ENCODE data around the gene HP1BP3.

The HP1BP3 gene

DNA sequence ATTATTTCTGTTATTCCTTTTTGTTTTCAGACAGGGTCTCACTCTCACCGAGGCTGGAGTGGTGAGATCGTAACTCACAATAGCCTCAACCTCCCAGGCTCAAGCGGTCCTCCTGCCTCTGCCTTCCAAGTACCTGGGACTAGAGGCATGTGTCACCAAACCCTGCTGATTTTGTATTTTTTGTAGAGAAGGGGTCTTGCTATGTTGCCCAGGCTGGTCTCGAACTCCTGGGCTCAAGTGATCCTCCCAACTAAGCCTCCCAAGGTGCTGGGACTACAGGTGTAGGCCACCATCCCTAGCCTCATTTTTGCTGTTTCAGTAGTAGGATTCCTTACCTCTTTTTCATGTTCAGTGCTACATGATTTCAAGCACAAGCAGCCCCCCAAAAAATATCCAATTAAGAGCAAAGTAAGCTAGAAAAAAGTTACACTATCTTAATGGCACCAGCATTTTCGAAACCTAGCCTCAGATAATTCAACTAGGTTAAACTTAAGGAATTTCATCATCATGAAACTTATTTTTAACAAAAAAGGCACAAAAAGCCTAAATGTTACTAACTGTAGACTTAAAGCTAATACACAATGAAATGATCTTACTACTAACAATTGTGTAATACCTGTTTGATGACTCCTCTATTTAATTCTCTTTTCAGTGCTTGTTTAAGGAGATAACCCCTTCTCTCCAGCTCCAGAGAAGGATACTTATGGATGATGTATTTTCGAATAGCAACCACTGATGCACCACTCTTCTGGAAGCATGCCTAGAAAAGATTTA lies 16.6 kb downstream of the HP1BP3 start:
- no peak for DNase-seq (ENCODE audit: low spot score)
- FAIRE-seq, result no peak

DNA sequence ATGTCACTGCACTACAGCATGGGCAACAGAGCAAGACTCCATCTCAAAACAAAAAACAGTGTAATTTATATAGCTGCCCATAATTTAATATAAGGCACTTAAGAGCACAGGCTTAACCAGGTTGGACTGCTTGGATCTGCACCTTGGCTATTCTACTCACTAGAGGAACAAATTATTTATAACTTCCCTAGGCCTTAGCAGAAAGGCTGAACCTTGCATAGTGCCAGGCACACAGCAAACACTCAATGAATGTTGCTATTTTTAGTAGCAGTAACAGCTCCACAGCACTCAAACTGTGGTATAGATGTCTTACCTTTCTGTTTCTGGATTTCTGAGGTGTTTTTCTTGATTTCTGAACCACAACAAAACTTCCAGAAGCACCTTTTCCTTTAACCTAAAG lies 19.8 kb downstream of the HP1BP3 start:
- DNase-seq (ENCODE audit: low spot score), result no peak
- no peak for FAIRE-seq

DNA sequence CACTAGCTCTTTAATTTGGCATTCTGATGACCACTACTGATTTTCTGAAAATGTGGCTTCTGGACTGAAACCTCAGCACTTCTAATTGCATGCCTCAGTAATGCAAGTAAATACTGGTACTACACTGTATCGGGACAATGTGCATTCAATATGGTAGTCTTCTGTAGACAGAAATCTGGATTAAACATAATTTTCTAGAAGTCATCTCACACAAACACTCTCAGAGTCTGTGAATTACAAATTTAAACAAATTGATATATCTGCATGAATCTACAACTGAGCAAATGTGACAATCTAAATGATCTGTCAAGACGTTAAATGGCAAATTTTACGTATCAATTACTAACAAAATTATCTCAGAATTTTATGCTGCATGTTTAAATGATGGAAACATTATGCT lies 23.7 kb downstream of the HP1BP3 start:
- FAIRE-seq (no peak), DNase-seq (ENCODE audit: low spot score) (no peak)

DNA sequence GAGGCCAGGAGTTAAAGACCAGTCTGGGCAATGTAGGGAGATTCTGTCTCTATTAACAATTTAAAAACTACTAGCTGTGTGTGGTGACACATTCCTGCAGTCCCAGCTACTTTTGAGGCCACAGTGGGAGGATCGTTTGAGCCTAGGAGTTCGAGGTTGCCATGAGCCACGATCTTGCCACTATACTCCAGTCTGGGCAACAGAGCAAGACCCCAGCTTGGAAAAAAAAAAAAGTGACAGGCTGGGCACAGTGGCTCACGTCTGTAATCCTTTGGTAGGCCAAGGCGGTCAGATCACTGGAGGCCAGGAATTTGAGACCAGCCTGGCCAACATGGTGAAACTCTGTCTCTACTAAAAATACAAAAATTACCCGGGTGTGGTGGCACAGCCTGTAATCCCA lies 26.8 kb downstream of the HP1BP3 start:
- FAIRE-seq, result no peak

DNA sequence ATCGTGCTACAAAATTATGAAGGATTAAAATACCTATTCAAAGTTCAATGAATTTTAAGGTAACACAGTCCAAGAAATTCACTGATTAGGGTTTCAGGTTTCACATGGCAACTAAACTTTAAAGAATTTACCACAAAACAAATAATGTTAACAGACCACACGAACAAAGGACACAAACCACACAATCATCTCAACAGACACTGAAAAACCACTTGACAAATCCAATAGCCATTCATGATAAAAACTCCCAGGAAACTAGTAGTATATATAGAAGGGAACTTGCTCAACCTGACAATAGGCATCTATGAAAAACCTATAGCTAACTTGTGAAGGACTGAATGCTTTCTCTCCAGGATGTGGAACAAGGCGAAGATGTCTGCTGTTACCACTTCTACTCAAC lies 33.5 kb downstream of the HP1BP3 start:
- no peak for FAIRE-seq
- DNase-seq (ENCODE audit: low spot score), result no peak

More for the DNA sequence above, 26.8 kb downstream of the HP1BP3 start:
- no peak for DNase-seq (ENCODE audit: low spot score)

DNA sequence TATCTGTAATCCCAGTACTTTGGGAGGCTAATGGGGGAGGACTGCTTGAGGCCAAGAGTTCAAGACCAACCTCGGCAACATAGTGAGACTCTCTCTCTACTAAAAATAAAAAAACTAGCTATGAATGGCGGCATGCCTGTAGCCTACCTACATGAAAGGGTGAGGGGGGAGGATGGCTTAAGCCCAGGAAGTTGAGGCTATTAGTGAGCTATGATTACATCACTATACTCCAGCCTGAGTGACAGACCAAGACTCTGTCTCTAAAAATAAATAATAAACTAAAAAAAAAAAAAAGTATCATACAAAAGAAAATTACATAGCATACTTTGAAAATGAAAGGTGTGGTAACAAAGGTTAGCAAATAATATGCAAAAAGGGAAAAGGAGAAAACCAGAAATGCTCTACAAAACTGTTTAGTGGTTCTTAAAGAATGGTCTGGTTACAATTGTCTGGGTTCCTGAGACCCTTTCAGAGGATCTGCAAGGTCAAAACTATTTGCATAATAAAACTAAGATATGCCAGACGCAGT lies 35.6 kb downstream of the HP1BP3 start:
- no peak for DNase-seq (ENCODE audit: low spot score)
- FAIRE-seq, result no peak

DNA sequence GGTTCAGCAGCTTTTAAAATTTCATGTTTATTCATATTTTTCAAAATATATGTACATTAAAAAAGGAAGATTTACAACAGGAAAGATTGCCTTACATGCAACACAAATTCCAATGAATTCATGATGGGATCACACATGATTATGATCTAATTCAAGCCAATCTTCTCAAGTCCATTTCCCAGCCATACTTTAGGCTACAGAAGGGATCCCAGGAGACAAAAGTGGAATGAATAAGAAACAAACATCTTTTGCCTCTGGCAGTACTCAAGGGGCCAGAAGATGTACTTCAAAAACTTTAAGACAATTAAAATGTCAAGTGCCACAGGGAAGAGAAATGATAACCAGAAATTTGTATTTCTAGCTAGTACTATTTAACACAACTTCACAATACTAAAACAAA lies 44.4 kb downstream of the HP1BP3 start:
- no peak for FAIRE-seq
- DNase-seq (ENCODE audit: low spot score), result no peak

DNA sequence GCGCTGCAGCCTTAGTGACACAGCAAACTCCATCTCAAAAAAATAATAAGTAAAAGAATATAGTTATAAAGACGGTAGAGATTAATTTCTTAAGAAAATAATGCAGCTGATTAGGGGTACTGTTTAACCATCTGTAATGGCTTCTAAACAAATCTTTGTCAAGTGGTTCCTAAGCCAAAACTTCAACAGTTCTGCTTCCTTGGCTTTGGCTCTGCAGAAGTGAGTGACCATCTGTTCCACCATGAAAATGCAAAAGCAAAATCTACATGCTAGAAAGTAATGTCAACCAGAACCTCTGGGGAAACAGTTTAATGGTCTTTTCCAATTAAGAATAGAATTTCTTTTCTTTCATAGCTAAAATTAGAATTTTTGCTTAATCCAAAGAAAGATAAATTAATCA lies 46.3 kb downstream of the HP1BP3 start:
- DNase-seq (ENCODE audit: low spot score) (no peak), FAIRE-seq (no peak)

DNA sequence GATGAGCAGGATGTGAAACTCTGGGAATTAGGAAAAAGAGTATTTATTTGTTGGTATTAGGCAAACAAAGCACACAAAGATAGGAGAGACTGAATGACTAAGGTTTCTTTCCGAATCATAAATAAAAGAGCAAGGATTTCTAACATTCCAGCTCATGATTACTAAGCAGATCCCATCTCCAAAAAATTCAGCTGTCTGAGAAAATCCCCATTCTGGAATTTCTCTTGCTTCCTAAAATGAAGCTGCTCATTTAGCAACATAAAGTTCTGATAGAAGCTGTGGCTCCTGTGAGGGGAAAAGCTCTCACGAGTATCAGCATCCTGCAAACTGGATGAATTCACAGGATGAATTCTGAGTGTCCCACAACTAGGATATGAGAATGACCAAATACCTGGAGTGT lies 47.9 kb downstream of the HP1BP3 start:
- DNase-seq (ENCODE audit: low spot score) (no peak), FAIRE-seq (no peak)

DNA sequence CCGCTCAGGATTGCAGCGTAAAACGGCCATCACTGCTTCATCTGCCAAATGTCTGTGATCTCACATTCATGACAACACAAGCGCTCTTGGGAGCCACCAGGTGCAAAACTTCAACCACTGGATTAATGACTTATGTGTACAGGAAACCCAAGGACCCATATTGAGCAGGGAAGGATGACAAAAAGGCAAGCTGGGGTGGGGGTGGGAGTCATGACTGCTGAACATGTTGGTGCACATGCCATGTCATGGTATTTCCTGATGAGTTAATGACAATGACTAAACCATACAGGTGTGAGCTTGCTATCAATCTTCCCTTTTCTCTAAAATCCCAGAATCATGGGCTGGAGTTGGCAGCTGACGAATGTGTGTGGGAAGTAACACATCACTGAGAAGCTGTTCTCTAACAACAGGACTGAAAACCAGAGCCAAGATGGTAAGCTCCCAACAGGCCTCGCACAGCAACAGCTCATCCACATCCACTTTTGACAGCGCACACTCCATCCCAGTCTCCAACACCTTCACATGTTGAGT lies 51.5 kb downstream of the HP1BP3 start:
- FAIRE-seq, result no peak
- DNase-seq (ENCODE audit: low spot score), result no peak

DNA sequence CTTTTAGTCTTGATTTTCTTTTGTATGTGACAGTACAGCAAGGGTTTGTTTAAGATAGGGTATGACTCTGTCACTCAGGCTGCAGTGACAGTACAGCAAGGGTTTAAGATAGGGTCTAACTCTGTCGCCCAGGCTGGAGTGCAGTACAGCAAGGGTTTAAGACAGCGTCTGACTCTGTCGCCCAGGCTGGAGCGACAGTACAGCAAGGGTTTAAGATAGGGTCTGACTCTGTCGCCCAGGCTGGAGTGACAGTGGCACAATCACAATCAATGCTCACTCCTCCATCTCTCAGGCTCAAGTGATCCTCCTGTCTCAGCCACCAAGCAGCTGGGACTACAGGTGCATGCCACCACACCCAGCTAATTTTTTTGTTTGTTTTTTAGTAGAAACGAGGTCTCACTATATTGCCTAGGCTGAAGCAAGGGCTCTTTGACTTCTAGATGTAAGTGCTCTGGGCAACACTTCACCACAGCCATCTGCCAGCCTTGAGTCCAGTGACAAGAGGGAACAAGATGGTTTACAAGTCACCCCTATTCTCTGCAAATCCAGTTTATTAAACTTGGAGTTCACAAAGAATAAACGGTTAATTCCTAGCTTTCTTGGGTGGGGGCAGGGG lies 53.6 kb downstream of the HP1BP3 start:
- no peak for FAIRE-seq
- no peak for DNase-seq (ENCODE audit: low spot score)

DNA sequence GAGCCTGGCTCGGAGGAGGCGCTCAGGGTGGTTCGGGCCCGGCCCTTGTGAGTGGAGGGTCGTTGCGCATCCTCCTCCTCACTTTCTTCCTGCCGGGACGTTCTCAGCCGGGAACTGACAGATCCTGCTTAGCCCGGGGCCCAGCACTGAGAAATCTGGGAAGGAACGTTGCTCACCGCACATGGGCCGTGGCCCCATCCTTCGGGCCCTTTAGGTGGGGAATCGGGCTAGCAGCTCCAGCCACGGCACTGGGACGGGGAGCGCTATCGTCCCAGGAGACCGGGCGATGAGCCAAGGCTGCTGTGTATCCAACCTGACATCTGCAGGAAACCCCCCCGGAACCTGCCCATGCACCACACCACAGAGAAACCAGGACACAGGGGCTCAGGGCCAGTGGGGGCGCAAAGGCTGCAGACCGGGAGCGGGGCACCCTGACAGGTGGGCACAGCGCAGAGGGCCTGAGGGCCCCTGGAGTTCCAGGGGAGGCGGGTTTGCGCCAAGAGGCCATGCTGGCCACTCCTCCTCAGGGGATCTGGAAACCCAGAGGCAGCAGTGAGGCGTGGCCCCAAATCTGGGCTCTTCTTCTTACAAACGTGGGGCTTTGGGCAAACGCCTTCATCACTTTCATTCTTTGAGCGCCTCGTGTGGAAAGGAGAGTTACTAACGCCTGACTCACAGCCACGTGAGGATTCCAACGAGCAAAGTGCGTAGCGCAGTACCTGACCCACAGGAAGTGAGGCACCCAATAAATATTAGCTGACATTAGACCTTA lies 54.3 kb downstream of the HP1BP3 start, which contains the start of gene SH2D5:
Gene SH2D5, minus strand, starts transcription at position 116 of the 772 bp plus-strand sequence. CDS start 4,659 bp downstream, outside the sequence.
- DNase-seq (ENCODE audit: low spot score) (peak; percentile 90), FAIRE-seq (peak; percentile 90)

DNA sequence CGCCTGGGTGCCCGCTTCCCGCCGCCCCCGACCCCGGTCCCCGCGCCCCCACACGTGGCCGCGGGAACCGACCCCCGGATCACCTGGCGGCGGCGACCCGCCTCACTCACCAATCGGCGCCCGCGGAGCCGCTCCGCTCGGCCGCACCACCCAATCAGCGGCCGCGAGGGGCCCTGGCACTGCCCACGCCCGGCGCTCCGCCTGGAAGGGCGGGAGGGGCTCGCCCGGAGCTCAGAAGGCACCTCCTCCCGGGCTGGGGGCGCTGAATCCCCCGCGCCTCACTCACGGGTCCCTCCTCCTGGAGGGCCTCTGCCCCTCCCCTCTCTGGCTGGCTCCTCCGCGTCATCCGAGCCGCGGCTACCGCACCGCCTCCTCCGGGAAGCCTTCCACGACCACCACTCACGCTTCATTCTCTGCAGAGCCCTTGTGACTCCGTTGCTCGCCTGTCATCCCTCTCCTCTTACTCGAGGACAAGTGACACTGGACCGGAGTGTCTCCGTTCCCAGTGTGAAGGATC lies 55.0 kb downstream of the HP1BP3 start:
- peak; percentile 95 for DNase-seq (ENCODE audit: low spot score)

DNA sequence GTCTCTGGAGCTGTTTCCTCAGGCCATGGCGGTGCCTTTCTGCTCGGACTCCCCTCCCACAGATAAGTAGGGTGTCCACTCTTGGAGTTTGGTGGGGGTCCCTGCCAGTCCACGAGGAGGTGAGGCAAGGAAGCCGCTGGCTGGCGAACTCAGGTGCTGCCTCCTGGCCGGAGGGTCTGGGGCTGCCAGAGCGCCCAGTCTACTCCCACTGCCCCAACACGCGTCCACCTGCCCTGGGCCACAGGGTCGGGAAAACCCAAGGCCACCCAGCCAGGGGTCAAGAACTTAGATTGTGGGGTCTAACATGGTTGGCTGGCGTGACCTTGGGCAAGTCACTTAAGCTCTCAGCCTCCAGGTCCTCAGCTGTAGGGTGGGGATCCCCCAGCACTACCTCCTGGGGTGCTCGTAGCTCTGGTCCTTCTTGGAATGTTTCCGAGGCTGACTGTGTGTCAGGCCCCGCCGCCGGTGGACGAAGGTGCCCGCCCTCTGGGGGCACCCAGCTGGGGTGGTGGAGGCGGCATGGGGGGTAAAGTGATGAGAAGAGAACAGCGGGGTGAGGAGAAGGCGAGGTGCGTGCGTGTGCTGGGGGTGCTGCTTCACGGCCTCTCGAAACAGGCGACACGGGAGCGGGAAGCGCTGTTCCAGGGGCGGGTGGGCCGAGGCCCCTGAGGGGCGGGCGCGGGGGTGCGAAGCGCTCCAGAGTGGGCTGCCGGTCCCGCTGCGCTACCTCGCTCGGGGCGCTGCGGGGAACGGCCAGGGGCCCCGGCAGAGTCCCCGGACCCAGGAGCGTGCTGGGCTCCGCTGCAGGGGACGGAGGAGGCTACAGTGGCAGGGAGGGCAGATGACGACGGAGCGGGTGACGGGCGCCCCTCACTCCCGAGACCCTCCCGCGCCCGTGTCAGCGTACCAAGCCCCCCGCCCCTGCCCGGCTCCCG lies 55.8 kb downstream of the HP1BP3 start:
- FAIRE-seq (no peak), DNase-seq (ENCODE audit: low spot score) (peak; percentile 25)

More for the DNA sequence above, 55.0 kb downstream of the HP1BP3 start:
- FAIRE-seq, result peak; percentile 40

DNA sequence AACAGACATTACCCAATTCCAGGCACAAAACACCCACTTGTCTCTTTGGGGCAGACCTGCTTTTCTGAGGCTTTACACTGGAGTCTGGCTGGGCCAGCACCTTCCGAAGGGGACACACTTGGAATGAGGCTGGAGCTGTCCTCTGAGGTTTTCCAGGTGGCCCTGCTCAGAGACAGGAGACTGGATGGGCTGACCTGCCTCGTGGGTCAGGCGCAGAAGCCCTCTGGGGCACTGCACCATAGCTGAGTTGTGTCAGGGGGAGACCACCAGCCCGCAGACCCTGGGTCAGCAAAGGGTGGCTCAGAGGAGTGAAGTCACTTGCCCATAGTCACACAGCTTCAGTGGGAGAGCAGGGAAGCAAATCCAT lies 56.4 kb downstream of the HP1BP3 start:
- FAIRE-seq (no peak), DNase-seq (ENCODE audit: low spot score) (no peak)

DNA sequence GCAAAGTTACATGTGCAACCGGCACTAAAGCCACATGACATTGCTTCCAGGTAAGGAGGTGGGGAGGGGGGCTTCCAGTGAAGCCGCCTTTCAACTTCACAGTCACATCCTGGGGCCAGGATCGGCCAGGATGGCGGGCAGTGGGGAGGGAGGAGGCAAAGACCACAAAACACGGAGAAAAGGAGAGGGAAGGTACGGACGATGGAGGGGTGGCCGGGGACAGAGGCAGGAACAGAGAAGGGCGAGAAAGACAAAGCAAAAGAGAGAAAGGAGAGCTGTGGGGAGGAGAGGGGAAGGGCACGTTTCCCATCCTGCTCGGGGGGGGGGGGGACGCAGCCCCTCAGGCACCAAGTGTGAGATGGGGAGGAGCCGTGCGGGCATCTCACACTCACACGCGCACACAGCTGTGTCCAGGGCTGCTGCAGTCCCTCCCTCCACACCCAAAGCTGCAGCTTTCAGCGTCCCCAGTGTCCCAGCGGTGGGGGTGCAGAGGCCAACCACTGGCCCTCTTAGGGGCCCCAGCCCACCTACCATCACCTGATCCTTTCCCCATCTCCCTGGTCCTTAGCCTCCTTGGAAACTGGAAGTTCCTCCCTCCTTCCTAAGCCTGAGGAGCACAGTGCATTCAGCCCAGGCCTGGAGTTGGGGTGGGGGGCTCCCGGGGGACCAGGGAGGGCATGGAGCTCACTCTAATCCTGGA lies 57.0 kb downstream of the HP1BP3 start:
- DNase-seq (ENCODE audit: low spot score), result no peak
- FAIRE-seq, result peak; percentile 20

DNA sequence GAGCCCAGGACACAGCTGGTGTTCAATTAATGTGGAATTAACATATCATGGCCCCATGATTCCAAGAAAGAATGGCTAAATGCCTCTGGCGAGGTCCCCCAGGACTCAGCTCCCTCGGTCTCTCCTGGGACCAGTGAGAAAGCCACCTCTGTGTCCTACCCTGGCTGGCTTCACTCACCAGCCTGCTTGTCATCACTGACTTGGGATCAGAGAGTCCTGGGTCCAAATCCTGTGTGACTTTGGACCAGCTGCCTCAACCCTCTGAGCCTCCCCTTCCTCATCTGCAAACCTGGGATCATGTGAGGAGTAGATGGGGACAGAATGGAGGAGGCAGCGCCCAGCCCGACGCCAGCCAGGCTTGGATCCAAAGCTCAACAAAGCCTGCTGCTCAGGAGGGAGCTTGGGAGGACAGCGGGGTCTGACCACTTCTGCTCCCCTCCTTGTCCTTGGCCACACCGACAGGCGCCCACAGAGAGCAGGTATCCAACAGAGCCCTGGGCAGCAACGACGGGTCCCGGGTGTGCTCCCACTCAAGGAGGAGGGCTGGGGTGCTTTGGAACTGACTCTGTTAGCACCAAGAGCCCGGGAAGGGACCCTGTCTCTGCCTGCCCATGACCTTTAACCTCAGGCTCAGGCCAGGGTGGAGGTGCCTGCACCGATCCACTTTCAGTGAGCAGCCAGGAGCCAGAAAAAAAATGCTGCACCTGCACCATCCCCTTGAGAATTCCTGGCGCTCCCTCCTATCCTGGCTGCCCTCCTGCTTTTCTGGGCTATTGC lies 57.8 kb downstream of the HP1BP3 start:
- DNase-seq (ENCODE audit: low spot score) (no peak), FAIRE-seq (no peak)

DNA sequence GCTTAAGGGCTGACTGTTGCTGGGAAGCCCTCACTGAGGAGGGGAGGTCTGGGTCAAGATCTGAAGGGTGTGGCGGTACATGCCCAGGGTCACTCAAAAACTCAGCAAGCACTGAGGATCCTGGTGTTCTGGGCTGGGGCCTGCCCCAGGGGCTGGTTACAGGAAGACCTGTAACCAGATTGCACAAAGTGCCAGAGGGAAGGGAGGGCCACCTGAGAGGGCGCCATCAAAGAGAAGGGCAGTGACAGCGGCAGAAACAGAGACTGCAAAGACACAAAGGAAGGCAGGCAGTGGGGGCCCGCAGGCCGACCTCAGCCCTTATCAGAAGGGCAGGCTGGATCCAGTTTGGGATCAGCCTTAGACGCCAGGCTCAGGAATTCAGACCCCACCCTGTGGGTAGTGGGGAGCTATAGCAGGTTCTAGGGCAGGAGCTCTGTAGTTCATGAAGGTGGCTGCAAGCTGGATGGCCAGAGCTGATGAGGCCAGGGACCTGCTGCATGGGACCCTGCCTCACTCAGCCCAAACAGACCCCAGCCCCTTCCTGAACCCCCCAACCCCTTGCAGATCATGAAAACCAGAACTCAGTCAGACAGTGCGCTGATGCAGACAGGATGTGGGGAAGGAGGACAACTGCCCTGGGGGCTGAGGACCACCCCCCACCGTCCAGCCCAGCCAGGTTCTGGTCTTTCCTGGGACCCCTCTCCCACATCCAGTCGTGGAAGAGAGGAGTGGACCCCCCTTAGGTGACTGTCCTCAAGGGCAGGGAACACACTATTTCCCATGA lies 58.5 kb downstream of the HP1BP3 start:
- FAIRE-seq, result no peak

More for the DNA sequence above, 58.5 kb downstream of the HP1BP3 start:
- DNase-seq (ENCODE audit: low spot score), result no peak
